Sigmoid colon (tissue), 4 donors: ENCODE measurements around the gene HMOX1.

ENCODE experiments used
- CTCF ChIP-seq, 4 experiments: fragments of 450-650 bp in 3 of 4; fragments of 200-600 bp in 1 of 4; IDR thresholded peaks; one replicate each; pipeline ENCODE4 v1.5.1; 2016 to 2019; ENCODE audit warnings: antibody characterized with exemption in 4 of 4, mild to moderate bottlenecking in 3 of 4, moderate library complexity in 2 of 4
- EP300 ChIP-seq, 4 donors: sonication (generic); formaldehyde crosslinking; IDR thresholded peaks; one replicate each; pipeline ENCODE4 v1.6.1; 2017; ENCODE audit warnings: antibody characterized with exemption in 4 of 4

GRCh38 chr22:35343664-35344550 is 37.0 kb upstream of the HMOX1 start:
- TF ChIP-seq CTCF (IDR thresholded peaks at IDR 0.05) (no peak), EP300 (IDR thresholded peaks at IDR 0.05) (no peak)
